Measurements from ENCODE around the gene TMPRSS6.

DNA sequence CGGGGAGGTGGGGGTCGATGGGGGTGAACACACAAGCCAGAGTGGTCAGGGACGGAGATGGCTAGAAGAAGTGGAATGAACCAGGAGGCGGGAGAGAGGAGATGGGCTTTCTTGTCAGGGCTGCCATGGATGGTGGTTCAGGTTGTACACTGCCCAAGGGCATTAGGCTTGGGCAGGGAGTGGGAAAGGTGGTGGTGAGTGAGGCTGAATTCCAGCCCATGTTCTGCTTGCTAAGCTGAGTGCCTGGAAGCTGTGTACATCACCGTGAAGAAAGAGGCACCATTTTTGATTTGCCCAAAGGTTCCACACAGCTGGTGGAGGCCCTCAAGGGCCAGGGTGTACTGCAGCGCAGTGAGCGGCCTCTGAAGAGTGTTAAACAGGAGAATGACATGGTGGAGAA, 23.3 kb upstream of the TMPRSS6 start:
- no peak for TF ChIP-seq CBX5 (IDR thresholded peaks at IDR 0.05; ENCODE audit: low read depth, low read length)
- TF ChIP-seq, protein P1, sequence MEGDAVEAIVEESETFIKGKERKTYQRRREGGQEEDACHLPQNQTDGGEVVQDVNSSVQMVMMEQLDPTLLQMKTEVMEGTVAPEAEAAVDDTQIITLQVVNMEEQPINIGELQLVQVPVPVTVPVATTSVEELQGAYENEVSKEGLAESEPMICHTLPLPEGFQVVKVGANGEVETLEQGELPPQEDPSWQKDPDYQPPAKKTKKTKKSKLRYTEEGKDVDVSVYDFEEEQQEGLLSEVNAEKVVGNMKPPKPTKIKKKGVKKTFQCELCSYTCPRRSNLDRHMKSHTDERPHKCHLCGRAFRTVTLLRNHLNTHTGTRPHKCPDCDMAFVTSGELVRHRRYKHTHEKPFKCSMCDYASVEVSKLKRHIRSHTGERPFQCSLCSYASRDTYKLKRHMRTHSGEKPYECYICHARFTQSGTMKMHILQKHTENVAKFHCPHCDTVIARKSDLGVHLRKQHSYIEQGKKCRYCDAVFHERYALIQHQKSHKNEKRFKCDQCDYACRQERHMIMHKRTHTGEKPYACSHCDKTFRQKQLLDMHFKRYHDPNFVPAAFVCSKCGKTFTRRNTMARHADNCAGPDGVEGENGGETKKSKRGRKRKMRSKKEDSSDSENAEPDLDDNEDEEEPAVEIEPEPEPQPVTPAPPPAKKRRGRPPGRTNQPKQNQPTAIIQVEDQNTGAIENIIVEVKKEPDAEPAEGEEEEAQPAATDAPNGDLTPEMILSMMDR (IDR thresholded peaks at IDR 0.05; ENCODE audit: control extremely low read depth in 1 of 3, insufficient read depth in 1 of 3, low read depth in 1 of 3, low read length in 3 of 3), result no peak
- TF ChIP-seq POLR2A (IDR thresholded peaks at IDR 0.05; ENCODE audit: control extremely low read depth in 1 of 2, low read depth in 2 of 2, low read length in 2 of 2), result no peak
- TF ChIP-seq SP2 (IDR thresholded peaks at IDR 0.05; ENCODE audit: low read length), result no peak
- no peak for TF ChIP-seq EZH2 (IDR thresholded peaks at IDR 0.05; ENCODE audit: low read depth, low read length, severe bottlenecking)
- no peak for TF ChIP-seq YY1 (IDR thresholded peaks at IDR 0.05; ENCODE audit: low read depth, low read length)
- TF ChIP-seq HDAC2 (IDR thresholded peaks at IDR 0.05; ENCODE audit: borderline replicate concordance in 1 of 2, low read depth in 2 of 2, low read length in 2 of 2), result no peak
- TF ChIP-seq POLR2AphosphoS5 (IDR thresholded peaks at IDR 0.05; ENCODE audit: low read depth, low read length), result no peak
- no peak for TF ChIP-seq TEAD4 (IDR thresholded peaks at IDR 0.05; ENCODE audit: low read depth, low read length)
- TF ChIP-seq SIN3A (conservative IDR thresholded peaks at IDR 0.05 in 1 of 2, IDR thresholded peaks at IDR 0.05 in 1 of 2; ENCODE audit: low read depth in 1 of 2, low read length in 2 of 2), result no peak
- TF ChIP-seq ZNF274 (IDR thresholded peaks at IDR 0.05; ENCODE audit: borderline replicate concordance, extremely low read depth, low read length), result no peak
- TF ChIP-seq JUND (IDR thresholded peaks at IDR 0.05; ENCODE audit: low read length), result no peak
- no peak for TF ChIP-seq RFX5 (IDR thresholded peaks at IDR 0.05; ENCODE audit: borderline replicate concordance, low read depth, low read length)
